ENCODE data around the gene CHADL. TPM values are rescaled to one million over a fixed set of nuclear protein-coding genes. Genes with fewer than 3 reads are reported as not detected.

The CHADL gene
- total and polyA plus RNA-seq, 2 of the 4 experiments (the other 2 are of a cell fraction), result 0.18 to 0.53 TPM

- Histone ChIP-seq H2BK5ac (ENCODE audit: low read depth, low read length, poor library complexity, severe bottlenecking) (no peak overlapping the region), H3K4me1 (ENCODE audit: control insufficient read depth, insufficient read depth, low read length) (no peaks in the 10 kb centered on the region), H2BK15ac (ENCODE audit: low read depth, low read length) (no peak overlapping the region), H4K20me1 (ENCODE audit: insufficient read depth, low read length) (no peaks in the 10 kb centered on the region), H2BK120ac (ENCODE audit: low read depth, low read length) (no peak overlapping the region), H3K9me3 (ENCODE audit: control insufficient read depth, insufficient read depth, low read length) (no peaks in the 10 kb centered on the region), H2AK5ac (ENCODE audit: low read depth, low read length) (no peak overlapping the region), H3K9ac (ENCODE audit: low read depth, low read length) (no peak overlapping the region), H3K36me3 (ENCODE audit: control insufficient read depth, insufficient read depth, low read length) (peaks cover 28% of the 10 kb centered on the region), H3K14ac (replicated peaks; ENCODE audit: low read depth, low read length) (no peak overlapping the region), H4K8ac (ENCODE audit: low read depth in 2 of 2, low read length in 2 of 2) (no peak overlapping the region), H4K5ac (ENCODE audit: low read depth, low read length) (no peak overlapping the region), H3K79me1 (ENCODE audit: low read depth in 1 of 2, low read length in 2 of 2) (peaks cover 0 to 5% of the 10 kb centered on the region in 2 experiments; a peak in 1 of 4 replicates), H3K27ac (ENCODE audit: insufficient read depth, low read length) (no peak overlapping the region), H3K4ac (ENCODE audit: low read depth, low read length) (no peak overlapping the region), H3K4me2 (ENCODE audit: low read depth, low read length) (no peak overlapping the region), H4K91ac (ENCODE audit: insufficient read depth, low read depth, low read length) (no peak overlapping the region), H3K56ac (ENCODE audit: extremely low read depth, insufficient read depth, low read length) (no peak overlapping the region), H3K27me3 (ENCODE audit: control insufficient read depth, insufficient read depth, low read length) (no peaks in the 10 kb centered on the region), H3K18ac (ENCODE audit: low read depth, low read length) (no peak overlapping the region), H3K4me3 (ENCODE audit: insufficient read depth, low read depth, low read length) (no peak overlapping the region), H2AFZ (replicated peaks; ENCODE audit: low read length, poor library complexity) (no peak overlapping the region), H2AK9ac (replicated peaks; ENCODE audit: low read depth, low read length, poor library complexity) (no peak overlapping the region), H3K9me1 (ENCODE audit: insufficient read depth, low read length) (peaks cover 10% of the 10 kb centered on the region; the same call in 1 of the 2 replicates), H3K23ac (ENCODE audit: low read depth, low read length) (no peak overlapping the region), H2BK20ac (ENCODE audit: low read depth, low read length) (no peak overlapping the region)
- ATAC-seq (ENCODE audit: low read depth) (no peak), DNase-seq (no peak)
- dilution Hi-C loops (cut with HindIII; ENCODE audit: low sequenced_read_pairs, unreplicated experiment) (no loop called here), intact Hi-C loops (cut with micrococcal nuclease) (no loop called here), in situ Hi-C loops (cut with MboI; ENCODE audit: low sequenced_read_pairs) (no loop called here)
- TF ChIP-seq, protein P1, sequence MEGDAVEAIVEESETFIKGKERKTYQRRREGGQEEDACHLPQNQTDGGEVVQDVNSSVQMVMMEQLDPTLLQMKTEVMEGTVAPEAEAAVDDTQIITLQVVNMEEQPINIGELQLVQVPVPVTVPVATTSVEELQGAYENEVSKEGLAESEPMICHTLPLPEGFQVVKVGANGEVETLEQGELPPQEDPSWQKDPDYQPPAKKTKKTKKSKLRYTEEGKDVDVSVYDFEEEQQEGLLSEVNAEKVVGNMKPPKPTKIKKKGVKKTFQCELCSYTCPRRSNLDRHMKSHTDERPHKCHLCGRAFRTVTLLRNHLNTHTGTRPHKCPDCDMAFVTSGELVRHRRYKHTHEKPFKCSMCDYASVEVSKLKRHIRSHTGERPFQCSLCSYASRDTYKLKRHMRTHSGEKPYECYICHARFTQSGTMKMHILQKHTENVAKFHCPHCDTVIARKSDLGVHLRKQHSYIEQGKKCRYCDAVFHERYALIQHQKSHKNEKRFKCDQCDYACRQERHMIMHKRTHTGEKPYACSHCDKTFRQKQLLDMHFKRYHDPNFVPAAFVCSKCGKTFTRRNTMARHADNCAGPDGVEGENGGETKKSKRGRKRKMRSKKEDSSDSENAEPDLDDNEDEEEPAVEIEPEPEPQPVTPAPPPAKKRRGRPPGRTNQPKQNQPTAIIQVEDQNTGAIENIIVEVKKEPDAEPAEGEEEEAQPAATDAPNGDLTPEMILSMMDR (conservative IDR thresholded peaks at IDR 0.05; ENCODE audit: low read depth, low read length), result no peak
- TF ChIP-seq SMC3 (IDR thresholded peaks at IDR 0.05; ENCODE audit: low read depth, low read length), result no peak
- TF ChIP-seq RFX5 (IDR thresholded peaks at IDR 0.05; ENCODE audit: low read depth, low read length), result no peak
- TF ChIP-seq BHLHE40 (IDR thresholded peaks at IDR 0.05; ENCODE audit: low read depth, low read length), result no peak
- TF ChIP-seq MXI1 (IDR thresholded peaks at IDR 0.05; ENCODE audit: borderline replicate concordance, low read depth, low read length), result no peak
- no peak for TF ChIP-seq ELK1 (IDR thresholded peaks at IDR 0.05; ENCODE audit: borderline replicate concordance, low read depth, low read length)
- no peak for TF ChIP-seq USF2 (IDR thresholded peaks at IDR 0.05; ENCODE audit: low read depth, low read length)
- no peak for TF ChIP-seq RCOR1 (IDR thresholded peaks at IDR 0.05; ENCODE audit: insufficient replicate concordance, low read length)
- TF ChIP-seq MAFK (IDR thresholded peaks at IDR 0.05; ENCODE audit: low read depth, low read length), result no peak
- TF ChIP-seq NFE2L2 (IDR thresholded peaks at IDR 0.05; ENCODE audit: low read depth, low read length), result no peak
- TF ChIP-seq CHD1 (IDR thresholded peaks at IDR 0.05; ENCODE audit: low read depth, low read length), result no peak
- no peak for TF ChIP-seq RAD21 (IDR thresholded peaks at IDR 0.05; ENCODE audit: low read length)
- no peak for TF ChIP-seq CEBPB (IDR thresholded peaks at IDR 0.05; ENCODE audit: low read depth, low read length)
- TF ChIP-seq MAZ (IDR thresholded peaks at IDR 0.05; ENCODE audit: borderline replicate concordance, low read depth, low read length), result no peak
- TF ChIP-seq FOS (IDR thresholded peaks at IDR 0.05; ENCODE audit: low read depth, low read length), result no peak
- TF ChIP-seq POLR2A (IDR thresholded peaks at IDR 0.05; ENCODE audit: low read depth, low read length), result no peak
- no TSS peak for BruUV-seq (replicated peaks)
- 94% methylated on average over 5 of the region's 7 CpGs; no CpG with 5 or more reads in 1 of the 2 experiments for WGBS, 2 experiments (ENCODE audit: extremely low coverage in 2 of 2, insufficient read length in 1 of 2)
- ChIA-PET CTCF (no interaction called here), POLR2A (ENCODE audit: unreplicated experiment) (no interaction called here)
Observed at GRCh38 chr22:41231369-41231768, 9.4 kb downstream of the CHADL start.

All from IMR-90 (cell line).